Panc1 (cell line): ENCODE data around the gene PGBD2.

Source experiments
- POLR2AphosphoS5 ChIP-seq: IDR thresholded peaks from 2 replicates; pipeline ENCODE4 v1.6.1; 2012; ENCODE audit warnings: mild to moderate bottlenecking, low read depth, low read length, moderate library complexity
- SIN3A ChIP-seq: IDR thresholded peaks from 2 replicates; pipeline ENCODE4 v1.6.1; 2012; ENCODE audit warnings: low read depth, mild to moderate bottlenecking, low read length, moderate library complexity, borderline replicate concordance; ENCODE audit not compliant: insufficient read depth
- TF ChIP-seq, protein P1 (sequence below): fragments of 450-650 bp; IDR thresholded peaks from 2 replicates; pipeline ENCODE4 v1.5.1; 2017; ENCODE audit warnings: mild to moderate bottlenecking
- TF ChIP-seq, protein P2 (sequence below), 2 experiments: IDR thresholded peaks; 2 replicates each; pipeline ENCODE4 v1.6.1; 2011 to 2012; ENCODE audit warnings: low read depth in 2 of 2, control low read depth in 1 of 2, low read length in 1 of 2, mild to moderate bottlenecking in 1 of 2, moderate library complexity in 1 of 2; ENCODE audit not compliant: insufficient read depth in 1 of 2

GRCh38 chr1:248914796-248915381, 8.9 kb downstream of the PGBD2 start:
- TF ChIP-seq, protein P1, sequence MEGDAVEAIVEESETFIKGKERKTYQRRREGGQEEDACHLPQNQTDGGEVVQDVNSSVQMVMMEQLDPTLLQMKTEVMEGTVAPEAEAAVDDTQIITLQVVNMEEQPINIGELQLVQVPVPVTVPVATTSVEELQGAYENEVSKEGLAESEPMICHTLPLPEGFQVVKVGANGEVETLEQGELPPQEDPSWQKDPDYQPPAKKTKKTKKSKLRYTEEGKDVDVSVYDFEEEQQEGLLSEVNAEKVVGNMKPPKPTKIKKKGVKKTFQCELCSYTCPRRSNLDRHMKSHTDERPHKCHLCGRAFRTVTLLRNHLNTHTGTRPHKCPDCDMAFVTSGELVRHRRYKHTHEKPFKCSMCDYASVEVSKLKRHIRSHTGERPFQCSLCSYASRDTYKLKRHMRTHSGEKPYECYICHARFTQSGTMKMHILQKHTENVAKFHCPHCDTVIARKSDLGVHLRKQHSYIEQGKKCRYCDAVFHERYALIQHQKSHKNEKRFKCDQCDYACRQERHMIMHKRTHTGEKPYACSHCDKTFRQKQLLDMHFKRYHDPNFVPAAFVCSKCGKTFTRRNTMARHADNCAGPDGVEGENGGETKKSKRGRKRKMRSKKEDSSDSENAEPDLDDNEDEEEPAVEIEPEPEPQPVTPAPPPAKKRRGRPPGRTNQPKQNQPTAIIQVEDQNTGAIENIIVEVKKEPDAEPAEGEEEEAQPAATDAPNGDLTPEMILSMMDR, result no peak
- TF ChIP-seq, protein P2, sequence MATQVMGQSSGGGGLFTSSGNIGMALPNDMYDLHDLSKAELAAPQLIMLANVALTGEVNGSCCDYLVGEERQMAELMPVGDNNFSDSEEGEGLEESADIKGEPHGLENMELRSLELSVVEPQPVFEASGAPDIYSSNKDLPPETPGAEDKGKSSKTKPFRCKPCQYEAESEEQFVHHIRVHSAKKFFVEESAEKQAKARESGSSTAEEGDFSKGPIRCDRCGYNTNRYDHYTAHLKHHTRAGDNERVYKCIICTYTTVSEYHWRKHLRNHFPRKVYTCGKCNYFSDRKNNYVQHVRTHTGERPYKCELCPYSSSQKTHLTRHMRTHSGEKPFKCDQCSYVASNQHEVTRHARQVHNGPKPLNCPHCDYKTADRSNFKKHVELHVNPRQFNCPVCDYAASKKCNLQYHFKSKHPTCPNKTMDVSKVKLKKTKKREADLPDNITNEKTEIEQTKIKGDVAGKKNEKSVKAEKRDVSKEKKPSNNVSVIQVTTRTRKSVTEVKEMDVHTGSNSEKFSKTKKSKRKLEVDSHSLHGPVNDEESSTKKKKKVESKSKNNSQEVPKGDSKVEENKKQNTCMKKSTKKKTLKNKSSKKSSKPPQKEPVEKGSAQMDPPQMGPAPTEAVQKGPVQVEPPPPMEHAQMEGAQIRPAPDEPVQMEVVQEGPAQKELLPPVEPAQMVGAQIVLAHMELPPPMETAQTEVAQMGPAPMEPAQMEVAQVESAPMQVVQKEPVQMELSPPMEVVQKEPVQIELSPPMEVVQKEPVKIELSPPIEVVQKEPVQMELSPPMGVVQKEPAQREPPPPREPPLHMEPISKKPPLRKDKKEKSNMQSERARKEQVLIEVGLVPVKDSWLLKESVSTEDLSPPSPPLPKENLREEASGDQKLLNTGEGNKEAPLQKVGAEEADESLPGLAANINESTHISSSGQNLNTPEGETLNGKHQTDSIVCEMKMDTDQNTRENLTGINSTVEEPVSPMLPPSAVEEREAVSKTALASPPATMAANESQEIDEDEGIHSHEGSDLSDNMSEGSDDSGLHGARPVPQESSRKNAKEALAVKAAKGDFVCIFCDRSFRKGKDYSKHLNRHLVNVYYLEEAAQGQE (IDR thresholded peaks at IDR 0.05; ENCODE audit: insufficient read depth in 1 of 2, low read depth in 2 of 2, low read length in 1 of 2), result no peak
- TF ChIP-seq POLR2AphosphoS5 (no peak), SIN3A (no peak)
